AG09309 (cell line): Measurements from ENCODE around the gene ARHGEF17.

Experiments
- DNase-seq: peaks from one replicate; pipeline ENCODE4 v3.0.0-alpha.2; 2010; ENCODE audit warnings: low read depth
- H3K4me3 ChIP-seq: 2 replicates; pipeline ENCODE4 v1.5.1; 2011; ENCODE audit warnings: mild to moderate bottlenecking, low read depth, low read length, moderate library complexity; ENCODE audit not compliant: control insufficient read depth
- CTCF ChIP-seq: IDR thresholded peaks from 2 replicates; pipeline ENCODE4 v1.5.1; 2011; ENCODE audit warnings: mild to moderate bottlenecking, low read depth, low read length, inconsistent platforms; ENCODE audit not compliant: insufficient read depth, control insufficient read depth; ENCODE audit errors: missing control alignments

Gene ARHGEF17

GRCh38 chr11:73325036-73325981, 17.2 kb downstream of the ARHGEF17 start:
- DNase-seq = no peak
- no peak for TF ChIP-seq CTCF
- H3K4me3 ChIP-seq = no peak overlapping the region

GRCh38 chr11:73326929-73327811, 19.1 kb downstream of the ARHGEF17 start:
- DNase-seq = no peak
- TF ChIP-seq CTCF = no peak
- no peak overlapping the region for H3K4me3 ChIP-seq

- no peak overlapping the region for H3K4me3 ChIP-seq
- DNase-seq = no peak
- no peak for TF ChIP-seq CTCF
These were observed 19.8 kb downstream of the ARHGEF17 start for GRCh38 chr11:73327812-73328364.

- no peak for DNase-seq
- no peak overlapping the region for H3K4me3 ChIP-seq
- peak; percentile 58 for TF ChIP-seq CTCF
These were observed 22.6 kb downstream of the ARHGEF17 start for GRCh38 chr11:73330569-73331093.

GRCh38 chr11:73331138-73331916, 23.3 kb downstream of the ARHGEF17 start:
- H3K4me3 ChIP-seq = no peak overlapping the region
- DNase-seq = no peak
- no peak for TF ChIP-seq CTCF
